DMS153 treated with DMSO at 0.1 percent for 48 hours (cell line): ENCODE data around the gene EPN1.
A peak's percentile ranks its signal among the peaks of the same experiment; 100 is the strongest.

Experiments used
- DNase-seq: peaks from one replicate; lab custom pipeline; 2025; ENCODE audit not compliant: unreplicated experiment; lab: John Stamatoyannopoulos, UW

EPN1 gene

DNA sequence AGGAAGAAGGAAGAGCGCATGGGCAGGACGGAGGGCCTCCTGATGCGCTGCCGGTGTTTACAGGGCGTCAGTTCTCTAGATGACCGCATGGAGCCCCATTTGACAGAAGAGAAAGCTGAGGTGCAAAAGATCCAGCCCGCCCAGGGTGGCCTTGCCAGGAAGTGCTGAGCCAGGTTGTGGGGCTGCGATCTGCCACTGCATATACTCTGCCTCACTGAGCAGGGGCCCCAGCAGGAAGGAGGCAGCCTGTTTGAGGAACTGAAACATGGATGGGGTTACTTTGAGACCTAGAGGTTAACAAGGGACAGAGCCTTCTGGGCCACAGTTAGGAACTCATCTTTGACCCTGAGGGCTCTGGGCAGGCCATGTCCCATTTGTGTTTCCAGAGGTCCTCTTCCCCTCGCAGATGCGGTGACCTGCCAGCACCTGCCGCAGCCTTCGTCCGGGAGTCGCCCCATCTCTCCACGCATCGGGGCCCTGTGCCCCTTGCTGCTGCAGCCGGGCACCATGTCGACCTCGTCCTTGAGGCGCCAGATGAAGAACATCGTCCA is 3.2 kb downstream of the EPN1 start:
- DNase-seq = no peak

DNA sequence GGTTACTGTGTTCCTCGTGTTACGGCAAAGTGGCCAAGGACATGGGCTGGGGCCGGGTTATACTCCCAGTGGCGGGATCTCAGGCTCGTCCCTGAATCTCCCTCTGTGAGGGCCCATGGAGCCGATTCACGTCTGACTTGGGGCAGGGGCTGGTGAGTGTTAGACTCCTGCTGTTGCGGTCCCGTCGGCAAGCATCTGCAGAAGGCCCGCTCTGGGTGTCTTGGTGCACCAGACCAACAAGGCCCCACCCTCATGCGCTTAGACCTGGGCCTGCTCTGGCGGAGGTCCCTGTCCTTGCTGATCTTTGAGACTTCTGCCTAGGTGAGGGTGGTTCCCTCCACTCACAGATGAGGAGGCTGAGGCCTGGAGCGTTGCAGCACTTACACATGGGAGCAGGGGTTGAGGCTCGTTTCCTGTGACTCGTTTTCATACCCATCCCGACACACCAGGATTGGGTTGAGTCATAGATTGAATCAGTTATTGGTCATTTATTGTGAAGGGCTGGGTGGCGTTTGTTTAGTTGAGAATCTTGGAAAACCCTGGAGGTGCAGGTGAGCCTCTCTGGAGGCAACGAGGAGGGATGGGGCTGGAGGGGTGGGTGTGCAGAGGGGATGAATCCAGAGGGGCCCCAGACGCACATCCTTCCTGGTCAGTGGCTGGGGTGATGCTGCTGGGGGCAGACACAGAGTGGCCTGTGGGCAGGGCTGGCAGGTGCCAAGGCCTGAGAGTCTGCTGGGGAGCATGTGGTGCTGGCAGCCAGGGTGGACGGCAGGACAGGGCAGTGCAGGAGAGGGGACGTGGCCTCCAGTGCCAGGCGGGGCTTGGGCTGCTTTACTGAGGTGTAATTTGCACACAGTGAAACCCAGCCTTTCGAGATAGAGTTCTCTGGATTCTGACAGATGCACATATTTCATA is 4.6 kb downstream of the EPN1 start:
- no peak for DNase-seq

DNA sequence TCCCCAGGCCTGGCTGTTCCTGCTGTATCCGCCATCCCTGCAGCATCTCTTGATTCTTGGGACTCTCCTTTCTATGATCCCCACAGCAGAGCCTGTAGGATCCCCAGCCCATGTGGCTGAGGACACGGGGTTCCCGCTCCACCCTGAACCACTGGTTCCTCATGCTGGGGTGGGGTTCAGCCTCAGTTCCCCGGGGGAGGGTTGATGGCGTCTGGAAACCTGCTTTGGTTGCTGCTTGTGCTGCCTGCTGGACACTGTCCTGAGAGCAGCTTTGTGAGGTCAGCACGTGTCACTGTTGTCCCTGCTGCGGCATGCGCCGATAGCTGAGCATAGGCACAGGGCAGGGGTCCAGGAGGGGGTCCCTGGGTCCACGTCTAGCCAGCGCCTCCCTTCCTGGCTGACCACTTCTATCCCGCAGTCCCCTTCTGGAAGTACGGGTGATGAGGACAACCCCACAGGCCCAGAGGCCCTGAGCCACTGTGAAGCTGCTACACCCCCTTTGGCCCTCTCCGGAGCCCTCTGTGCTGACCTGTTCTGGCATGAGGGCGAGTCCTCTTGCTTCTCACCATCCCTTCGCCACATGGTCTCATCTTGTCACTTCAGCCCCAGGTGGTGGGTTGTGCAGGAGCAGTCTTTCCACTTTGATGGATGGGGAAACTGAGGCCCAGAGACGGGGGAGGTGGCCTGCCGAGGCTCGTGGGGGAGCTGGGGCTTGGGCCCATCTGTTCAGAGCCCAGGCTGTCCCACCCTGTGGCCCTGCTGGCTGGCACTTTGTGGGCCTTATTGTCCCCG is 5.5 kb downstream of the EPN1 start:
- DNase-seq = no peak

DNA sequence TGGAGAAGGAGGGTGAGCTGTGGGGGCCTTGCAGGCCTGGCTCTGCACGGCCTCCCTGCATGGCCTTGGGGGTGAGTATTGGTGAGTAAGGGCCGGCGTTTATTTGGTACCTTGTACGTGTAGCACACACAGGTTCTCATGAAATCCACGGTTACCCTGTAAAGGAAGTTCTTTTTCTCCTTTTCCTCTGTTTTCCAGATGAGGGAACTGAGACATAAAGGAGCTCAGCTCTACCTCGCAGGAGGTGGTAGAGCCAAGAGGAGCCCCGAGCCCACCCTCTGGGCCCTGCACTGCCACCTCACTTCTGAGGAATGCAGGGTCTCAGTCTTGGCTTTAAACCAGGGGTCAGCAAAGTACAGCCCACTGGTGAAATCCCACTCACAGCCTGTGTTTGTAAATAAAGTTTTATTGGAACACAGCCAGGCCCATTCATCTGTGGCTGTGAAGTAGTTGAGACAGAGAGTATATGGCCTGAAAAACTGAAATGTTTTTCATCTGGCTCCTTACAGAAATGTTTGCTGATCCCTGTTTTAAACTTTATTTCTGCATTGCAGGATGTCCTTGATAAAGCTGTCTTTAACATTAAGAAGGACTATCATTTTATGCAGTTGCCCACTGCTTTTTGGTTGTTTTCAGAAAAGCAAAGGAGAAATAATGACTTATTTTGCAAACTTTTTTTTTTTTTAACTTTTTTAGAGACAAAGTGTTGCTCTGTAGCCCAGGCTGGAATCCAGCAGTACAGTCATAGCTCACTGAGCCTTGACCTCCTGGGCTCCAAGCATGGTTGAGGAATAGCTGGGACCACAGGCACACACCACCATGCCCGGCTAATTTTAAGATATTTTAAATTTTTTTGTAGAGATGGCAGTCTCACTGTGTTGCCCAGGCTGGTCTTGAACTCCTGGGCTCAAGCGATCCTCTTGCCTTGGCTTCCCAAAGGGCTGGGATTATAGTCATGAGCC is 6.4 kb downstream of the EPN1 start:
- no peak for DNase-seq

DNA sequence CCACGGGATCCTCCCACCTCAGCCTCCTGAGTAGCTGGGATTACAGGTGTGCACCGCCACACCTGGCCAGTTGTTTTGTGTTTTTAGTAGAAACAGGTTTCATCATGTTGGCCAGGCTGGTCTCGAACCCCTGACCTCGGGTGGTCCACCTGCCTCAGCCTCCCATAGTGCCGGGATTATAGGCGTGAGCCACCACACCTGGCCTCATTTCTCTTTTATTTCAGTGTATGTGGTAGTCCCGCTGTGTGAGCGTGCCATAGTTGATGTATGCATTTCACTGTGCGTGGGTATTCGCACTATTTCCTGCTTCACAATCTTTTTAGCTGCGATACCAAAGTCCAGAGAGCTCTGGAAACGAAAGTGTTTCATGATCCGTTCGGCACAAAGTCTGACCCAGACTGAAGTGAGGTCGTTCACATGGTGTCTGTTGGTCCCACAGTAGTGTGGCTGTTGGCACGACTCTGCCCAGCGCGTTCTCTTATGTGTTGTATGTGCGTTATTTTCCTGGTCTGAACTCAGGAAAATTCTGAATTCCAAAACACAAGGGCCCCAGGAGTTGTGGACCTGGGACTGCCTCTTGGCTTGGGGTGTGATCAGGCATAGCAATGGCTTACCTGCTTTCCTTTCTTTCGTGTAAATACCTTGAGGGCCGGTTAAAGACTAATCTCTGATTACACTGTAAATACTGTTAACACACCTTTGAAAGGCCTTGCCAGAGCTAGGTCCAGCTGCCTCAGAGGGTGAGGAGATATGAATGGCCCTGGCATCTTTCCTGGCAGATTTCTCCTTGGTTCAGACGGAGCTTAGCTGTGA is 8.6 kb downstream of the EPN1 start:
- DNase-seq = no peak

DNA sequence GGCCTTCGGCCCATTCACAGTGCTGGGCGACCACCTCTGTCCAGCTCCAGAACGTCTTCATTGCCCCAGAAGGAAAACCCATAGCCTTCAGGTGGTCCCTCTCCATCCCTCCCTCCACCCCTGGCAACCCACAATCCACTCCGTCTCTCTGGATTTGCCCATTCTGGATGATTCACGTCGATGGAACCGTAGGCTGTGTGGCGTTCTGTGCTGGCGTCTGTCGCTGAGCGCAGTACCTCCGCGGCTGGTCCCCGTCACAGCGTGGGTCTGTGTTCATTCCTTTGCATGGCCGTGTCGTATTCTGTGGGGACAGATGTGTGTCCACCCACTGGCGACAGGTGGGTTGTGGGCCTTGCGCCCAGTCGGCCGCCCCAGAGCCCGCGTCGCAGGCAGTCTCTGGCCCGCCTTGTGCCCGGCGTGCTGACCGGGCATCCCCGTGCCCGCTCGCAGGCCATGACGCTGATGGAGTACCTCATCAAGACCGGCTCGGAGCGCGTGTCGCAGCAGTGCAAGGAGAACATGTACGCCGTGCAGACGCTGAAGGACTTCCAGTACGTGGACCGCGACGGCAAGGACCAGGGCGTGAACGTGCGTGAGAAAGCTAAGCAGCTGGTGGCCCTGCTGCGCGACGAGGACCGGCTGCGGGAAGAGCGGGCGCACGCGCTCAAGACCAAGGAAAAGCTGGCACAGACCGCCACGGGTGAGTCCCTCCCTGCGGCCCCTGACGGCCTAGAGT is 10.1 kb downstream of the EPN1 start:
- DNase-seq = no peak

DNA sequence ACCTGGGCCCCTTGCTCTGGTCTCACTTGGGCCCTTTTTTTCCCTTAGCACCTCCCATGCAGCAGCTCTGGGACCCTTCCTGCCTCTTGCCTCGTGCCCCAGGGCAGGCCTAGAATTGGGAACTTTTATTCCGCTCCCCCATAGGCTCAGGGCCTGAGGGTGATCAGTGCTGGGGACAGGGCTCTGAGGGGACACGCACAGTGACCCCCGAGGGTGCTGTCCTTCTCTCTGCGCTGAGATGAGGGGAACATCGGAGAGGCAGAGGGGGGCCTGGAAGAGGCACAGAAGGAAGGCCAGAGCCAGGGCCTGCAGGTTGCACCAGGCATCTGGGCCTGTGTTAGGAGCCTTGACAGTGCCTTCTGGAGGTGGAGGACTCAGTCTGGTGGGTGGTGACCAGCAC is 10.8 kb downstream of the EPN1 start:
- DNase-seq = no peak

DNA sequence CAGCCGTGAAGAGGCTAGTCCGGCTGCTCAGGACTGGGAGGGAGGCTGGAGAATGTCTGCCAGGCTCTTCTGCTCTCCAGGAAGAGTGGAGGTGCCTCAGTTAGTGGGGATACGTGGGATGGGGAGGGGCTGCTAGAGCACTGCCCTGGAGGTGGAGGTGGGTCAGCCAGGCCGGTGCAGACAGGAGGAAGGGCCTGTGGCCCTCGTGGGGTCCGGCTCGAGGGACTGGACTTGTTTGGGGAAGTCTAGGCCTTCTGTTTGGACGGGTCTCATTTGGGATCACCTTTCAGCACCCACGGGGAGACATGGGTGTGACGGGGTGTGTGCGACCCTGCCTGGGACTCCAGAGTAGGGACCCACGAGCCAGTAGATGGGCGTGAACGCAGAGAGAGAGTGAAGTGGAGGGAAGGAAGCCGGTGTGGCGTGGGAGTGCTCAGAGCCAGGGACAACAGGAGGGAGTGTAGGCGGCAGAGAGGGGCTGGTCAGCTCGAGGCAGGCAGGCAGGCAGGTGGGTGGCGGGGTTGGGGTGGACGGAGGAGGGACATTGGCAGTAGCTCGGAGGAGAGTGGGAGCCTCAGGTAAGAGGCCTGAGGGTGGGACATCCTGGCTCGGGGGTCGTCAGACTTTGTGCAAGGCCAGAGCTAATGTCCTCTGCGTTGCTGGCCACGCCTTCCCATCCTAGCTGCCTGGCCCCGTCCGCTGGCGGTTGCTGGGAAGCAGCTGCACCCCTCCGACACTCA is 11.5 kb downstream of the EPN1 start:
- DNase-seq = no peak

DNA sequence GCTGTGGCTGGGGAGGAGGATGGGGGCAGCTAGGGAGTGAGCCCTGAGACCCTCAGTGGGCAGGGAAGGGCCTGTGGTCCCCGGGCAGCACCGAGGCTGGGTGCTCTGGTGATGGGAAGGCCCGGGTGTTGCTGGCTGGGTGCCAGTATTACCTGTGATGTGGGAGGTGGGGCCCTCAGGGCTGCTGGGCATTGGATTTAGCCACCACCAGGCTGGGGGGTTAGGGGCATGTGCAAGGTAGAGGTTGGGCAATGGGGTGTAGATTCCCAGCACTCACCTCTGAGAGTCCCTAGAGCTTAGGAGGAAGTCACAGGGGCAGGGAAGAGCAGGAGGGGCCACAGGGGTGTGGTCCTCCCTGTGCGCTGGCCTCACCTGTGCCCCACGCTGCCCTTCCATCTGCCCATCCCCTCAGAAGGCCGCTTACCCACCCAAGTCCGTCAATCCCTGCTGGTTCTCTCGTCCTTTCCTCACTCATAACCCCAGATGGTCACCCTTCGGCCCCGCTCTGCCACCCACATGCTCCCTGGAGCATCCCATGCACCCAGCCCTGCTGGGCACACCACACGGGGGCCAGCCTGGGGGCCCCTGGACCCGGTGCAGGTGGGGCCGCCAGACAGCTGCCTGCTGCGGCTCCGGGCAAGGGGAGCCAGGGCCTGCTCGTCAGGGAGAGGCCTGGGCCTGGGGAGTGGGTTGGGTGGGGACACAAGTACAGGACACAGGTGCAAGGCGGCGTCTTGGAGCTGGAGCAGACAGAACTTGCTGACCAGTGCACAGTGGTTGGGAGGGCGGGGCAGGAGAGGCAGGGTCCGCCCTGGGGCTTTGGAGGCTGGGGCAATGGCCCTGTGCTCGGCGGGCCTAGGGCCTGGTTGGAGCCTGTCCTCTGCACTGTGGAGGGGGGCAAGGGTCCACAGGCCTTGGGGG is 12.5 kb downstream of the EPN1 start:
- DNase-seq = no peak

DNA sequence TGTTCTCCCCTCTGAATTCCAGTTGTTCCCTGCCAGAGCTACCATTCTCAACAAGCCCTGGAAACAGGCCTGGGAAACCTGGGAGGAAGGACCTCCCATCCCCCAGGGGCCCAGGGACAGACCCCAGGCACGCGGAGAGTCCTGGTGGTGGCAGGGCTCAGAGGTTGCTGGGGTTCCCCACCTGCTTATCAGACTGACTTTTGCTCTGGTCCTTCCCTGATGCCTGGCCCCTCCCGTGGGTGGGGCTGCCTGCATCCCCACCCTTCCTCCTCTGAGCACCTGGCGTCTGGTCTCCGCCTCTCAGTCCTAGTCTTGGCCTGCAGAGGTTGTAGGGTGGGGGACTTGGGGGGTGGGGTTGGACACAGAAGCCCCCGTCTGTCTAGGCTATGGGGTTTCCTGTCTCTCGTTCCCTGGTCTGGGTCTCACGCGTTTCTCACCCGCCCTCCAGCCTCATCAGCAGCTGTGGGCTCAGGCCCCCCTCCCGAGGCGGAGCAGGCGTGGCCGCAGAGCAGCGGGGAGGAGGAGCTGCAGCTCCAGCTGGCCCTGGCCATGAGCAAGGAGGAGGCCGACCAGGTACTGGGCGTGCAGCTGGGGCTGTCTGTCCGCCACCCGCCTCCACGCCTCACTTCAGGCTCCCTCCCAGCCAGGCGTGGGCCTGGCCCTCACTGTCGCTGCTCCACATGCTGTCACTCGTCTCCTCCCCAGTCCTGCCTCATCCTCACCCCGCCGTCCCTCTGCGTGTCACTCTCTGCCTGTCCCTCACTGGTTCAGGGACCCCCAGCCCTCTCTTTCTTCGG is 13.6 kb downstream of the EPN1 start:
- peak; percentile 26 for DNase-seq

DNA sequence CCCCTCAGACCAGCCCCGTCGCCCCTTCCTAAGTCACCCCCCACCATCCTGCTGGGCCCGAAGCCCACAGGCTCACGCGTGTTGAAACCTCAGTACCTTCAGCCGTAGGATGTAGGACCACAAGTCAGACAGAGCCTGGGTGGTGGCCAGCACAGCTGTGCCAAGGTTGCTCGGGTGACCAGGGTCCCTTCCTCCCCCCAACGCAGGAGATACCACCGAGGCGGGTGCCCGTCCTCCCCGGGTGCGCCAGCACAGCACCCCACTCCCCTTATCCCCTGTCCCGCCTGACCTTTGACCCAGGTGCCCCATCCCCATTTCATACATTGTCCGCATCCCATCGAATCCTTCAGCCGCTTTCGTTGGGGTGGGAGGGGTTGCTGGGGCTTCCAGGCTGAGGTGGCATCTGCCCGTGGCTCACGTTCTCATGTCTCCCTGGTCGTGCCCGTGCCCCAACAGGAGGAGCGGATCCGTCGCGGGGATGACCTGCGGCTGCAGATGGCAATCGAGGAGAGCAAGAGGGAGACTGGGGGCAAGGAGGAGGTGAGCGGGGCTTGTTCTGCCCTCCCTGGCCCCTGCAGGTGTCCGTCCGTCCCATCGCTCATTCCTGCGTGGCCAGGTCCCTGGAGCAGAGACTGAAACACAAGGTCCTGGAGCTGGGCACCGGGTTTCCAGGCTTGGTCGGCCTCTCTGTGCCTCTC is 14.5 kb downstream of the EPN1 start:
- DNase-seq = no peak

DNA sequence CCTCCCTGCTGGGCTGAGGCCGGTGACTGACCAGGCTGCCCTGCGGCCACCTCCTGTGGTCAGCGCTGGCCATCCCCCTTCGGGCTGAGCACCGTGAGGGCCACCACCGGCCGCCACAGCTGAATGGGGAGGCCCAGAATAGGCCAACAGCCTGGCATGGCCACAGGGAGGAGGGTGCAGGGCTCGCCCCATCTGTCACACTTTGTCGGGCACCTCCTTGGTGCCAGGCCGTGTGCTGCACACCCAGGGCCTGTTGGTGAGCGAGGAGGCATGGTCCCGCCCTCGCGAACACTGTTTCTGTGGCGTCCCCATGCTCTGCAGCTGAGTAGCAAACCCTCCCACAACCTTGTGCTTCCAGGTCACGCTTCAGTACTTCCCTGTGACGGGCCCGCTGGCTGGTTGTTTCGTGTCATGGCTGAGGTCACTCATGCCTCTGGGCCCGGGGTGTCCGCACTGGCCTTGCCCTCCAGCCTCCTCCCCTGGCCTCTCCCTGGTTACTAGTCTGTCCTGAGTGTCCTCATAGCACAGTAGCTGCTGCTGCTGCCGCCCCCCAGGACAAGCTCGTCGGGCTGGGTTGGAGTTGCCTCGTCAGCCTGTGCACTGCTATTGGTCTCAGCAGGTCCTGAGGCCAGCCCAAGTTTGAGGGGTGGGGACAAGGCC is 15.2 kb downstream of the EPN1 start:
- no peak for DNase-seq

DNA sequence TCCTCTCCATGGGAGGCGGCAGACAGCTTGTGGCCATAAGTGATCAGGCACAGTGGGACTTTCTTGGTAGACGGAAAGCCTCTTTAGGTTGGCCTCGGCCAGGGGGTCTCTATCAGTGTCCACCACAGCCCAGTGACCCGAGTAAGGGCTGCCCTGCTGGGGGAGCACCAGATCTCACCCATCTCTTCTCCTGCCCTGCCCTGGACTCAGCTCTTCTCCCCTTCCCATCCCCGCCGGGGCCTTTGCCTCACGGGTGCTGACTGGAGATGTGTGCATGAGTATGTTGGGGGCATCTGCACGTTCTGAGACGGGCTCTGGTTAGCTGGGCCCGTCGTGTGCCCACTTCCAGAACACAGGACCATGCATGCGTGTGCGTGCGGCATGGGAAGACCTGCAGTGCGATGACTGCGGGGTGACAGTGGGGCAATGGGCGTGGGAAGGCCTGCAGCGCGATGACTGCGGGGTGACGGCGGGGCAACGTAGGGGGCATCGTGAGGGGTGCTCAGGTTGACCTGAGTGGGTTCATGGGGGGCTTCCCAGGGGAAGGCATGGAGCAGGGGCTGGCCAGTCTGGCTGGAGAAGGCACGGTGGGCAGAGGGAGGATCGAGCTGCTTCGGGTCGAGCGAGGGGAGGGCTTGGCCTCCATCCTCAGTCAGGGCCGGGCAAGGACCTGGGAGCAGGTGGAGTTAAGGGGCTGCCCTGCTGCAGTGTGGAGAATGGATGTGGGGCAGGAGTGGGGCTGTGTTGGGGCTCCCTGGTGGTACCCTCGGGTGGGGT is 15.9 kb downstream of the EPN1 start:
- DNase-seq = no peak

DNA sequence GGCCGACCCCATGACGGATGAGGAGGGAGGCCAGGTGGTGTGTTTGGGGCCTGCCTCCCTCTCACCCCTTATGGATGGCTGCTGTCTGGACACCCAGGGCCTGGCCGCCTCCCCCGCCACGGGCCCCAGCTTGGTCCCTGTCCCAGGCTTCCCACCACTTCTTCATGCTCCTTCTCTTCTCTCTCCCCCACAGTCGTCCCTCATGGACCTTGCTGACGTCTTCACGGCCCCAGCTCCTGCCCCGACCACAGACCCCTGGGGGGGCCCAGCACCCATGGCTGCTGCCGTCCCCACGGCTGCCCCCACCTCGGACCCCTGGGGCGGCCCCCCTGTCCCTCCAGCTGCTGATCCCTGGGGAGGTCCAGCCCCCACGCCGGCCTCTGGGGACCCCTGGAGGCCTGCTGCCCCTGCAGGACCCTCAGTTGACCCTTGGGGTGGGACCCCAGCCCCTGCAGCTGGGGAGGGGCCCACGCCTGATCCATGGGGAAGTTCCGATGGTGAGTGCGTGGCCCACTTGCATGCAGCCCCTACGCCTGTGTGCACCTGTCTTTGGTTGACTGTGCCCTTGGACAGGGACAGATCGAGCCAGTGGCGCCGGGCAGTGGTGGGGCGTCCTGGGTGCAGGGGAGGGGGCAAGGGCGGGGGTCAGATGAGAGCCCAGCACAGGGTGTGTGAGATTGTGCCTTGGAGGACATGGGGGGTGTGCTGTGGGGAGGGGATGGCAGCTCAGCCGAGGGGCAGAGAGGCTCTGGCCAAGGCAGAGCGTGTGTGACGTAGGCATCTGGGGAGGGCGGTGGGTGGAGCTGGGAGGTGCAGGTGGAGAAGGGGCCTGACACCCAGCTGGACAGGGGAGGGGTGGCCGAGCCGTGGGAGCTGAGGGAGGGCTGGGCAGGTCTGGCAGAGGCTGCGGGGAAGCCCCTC is 16.8 kb downstream of the EPN1 start:
- DNase-seq = no peak
